Stimulated activated CD4-positive, alpha-beta T cell treated with anti-CD3 and anti-CD28 coated beads, Interleukin-2, amount 100 ng/mL, for 4 hours (primary cell): ENCODE results near the gene ADAMTS7.
A peak's percentile ranks its signal among the peaks of the same experiment; 100 is the strongest.

Experiments used
- DNase-seq: peaks from one replicate; pipeline ENCODE4 v3.0.0-alpha.2; 2020; ENCODE audit warnings: low read depth

The ADAMTS7 gene

DNA sequence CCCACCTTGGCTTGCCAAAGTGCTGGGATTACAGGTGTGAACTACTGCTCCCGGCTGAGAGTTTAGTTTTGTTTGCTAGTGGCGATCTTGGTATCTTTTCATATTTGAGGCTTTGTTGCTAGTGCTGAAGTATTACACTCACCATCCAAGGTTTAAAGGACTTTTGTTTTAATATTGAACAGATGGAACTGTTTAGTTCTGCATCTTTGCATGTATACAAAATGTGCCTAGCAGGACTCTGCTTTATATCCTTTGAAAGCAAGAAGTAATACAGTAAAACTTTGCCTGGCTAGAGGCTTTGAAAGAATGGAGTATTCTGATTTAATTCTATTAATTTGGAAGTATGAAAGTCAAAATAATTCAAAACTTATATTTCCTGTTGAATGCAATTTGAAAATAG is 92.4 kb downstream of the ADAMTS7 start:
- no peak for DNase-seq

- DNase-seq: no peak
These were observed 93.2 kb downstream of the ADAMTS7 start for GRCh38 chr15:78717956-78718656.

GRCh38 chr15:78716651-78717050 is 94.6 kb downstream of the ADAMTS7 start:
- no peak for DNase-seq

DNA sequence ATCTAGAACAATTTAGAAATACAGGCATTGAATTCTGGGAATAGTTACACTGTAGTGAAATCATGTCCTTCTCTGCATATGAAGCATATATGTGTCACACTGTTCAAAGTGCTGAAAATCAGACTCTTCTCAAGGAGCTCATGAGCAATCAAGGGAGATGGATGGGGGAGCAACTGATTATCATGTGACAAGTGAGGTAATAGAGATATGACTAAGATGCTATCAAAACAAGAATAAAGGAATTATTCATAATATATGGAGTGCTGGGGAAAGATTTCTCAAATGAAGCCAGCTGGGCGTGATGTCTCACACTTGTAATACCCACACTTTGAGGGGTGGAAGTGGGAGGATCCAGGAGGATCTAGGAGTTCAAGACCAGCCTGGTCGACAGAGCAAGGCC is 95.3 kb downstream of the ADAMTS7 start:
- no peak for DNase-seq

GRCh38 chr15:78715434-78715833 is 95.8 kb downstream of the ADAMTS7 start:
- DNase-seq: no peak

DNA sequence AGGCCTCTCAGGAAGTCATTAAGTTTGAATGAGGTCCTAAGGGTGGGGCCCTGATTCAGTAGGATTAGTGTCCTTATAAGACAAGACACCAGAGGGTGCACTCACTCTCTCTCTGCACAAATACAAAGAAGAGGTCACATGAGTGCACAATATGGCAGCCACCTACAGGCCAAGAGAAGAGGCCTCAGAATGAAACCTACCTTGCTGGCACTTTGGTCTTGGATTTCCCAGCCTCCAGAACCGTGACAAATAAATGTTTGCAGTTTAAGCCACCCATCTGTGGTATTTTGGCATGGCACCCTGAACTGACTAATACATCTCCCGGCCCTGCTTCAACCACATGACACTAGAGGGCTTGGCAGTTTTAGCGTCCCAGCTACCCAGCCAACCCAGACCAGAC is 96.4 kb downstream of the ADAMTS7 start:
- DNase-seq: no peak

DNA sequence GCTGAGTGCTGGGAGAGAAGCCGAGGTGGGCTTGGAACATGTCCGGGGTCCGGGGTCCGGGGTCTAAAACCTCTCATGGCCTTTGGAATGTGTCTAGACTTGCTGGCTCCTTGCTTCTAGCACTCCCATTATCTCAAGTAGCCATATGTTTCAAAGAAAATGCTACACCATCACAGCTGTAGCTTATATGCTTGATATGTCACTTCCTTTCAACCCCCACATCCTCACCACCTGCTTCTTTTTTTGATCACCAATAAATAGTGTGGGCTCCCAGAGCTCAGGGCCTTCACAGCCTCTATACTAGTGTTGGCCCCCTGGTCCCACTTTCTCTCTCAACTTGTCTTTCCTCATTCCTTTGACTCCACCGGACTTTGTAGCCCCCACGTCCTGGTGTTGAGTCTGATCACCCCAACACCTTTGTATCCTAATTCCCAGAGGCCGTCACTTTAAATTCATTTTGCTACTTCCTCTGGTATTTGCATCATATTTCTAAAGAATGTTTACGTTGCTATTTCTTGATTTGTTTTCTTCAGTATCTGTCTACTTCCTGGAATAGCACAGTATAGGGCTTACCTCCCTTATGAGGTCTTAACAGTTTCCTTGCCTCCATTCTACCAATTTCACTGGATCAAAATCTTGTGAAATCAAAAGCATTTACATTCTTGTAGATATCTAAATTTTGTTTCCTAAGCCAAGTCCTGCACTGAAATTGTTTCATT is 98.3 kb downstream of the ADAMTS7 start:
- no peak for DNase-seq

DNA sequence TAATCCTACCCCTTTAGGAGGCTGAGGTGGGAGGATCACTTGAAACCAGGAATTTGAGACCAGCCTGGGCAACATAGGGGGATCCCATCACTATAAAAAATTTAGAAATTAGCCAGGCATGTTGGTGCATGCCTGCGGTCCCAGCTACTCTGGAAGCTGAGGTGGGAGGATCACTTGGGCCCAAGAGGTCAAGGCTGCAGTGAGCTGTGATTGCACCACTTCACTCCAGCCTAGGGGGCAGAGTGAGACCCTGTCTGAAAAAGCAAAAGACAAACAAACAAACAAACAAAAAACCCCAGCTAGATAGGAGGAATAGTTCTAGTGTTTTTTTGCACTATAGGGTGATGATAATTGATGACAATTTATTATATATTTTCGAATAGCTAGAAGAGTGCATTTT is 99.6 kb downstream of the ADAMTS7 start:
- DNase-seq: no peak

DNA sequence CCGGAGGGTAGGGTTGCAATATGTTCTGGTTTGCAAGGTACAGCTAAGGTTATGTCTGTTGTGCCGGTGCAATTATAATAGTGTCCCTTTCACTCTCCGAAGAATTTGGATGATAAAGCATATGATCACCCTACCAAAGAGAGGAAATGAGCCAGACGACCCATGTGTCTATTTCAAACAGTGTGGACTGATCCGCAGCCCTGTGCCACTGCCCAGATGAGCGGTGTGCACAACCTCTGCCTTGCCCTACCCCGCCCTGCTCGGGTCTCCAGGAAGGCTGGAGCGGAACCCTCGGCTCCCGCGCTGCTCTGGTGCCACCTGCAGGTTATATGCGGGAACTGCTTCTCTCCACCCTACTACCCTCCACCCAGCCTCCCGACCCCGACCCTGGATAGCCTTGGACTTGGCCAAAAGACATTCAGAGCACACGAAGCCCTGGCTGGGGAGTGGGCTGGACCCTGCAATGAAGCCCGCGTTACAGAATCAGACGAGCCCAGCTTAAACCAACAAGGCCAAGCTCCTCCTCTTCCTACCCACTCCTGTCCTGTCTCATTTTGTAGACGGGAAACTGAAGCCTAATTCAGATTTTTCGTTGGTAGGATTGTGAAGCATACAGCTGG is 101.9 kb downstream of the ADAMTS7 start:
- peak; percentile 46 for DNase-seq
